Prostate gland (tissue), 2 donors: Measurements from ENCODE around the gene DOCK2. TPM values are rescaled to one million over a fixed set of nuclear protein-coding genes. Genes with fewer than 3 reads are reported as not detected.

ENCODE experiments used
- DNase-seq: peaks from one replicate; pipeline ENCODE4 v3.0.0-alpha.2; 2019; ENCODE audit warnings: low spot score
- H3K27ac ChIP-seq, 2 donors: fragments of 200-600 bp; sonication (generic); 2 replicates each; pipeline ENCODE4 v1.5.1; 2017 to 2019
- H3K27me3 ChIP-seq: fragments of 200-600 bp; sonication (generic); replicated peaks from 2 replicates; pipeline ENCODE4 v1.5.1; 2019; ENCODE audit not compliant: insufficient read depth
- H3K36me3 ChIP-seq, 2 donors: fragments of 200-600 bp; sonication (generic); 1 replicate in 1 of 2; 2 replicates in 1 of 2; pipeline versions ENCODE4 v1.5.1 to v1.8.1; 2017 to 2019
- H3K4me1 ChIP-seq: fragments of 200-600 bp; sonication (generic); replicated peaks from 2 replicates; pipeline ENCODE4 v1.5.1; 2019
- H3K4me3 ChIP-seq, 2 donors: fragments of 200-600 bp; sonication (generic); 2 replicates each; pipeline ENCODE4 v1.5.1; 2017 to 2019
- H3K9me3 ChIP-seq: fragments of 200-600 bp; sonication (generic); 2 replicates; pipeline ENCODE4 v1.5.1; 2017
- CTCF ChIP-seq, 4 experiments: fragments of 200-600 bp in 2 of 4; fragments of 450-650 bp in 2 of 4; sonication (generic) in 2 of 4; IDR thresholded peaks; 1 replicate in 3 of 4; 2 replicates in 1 of 4; pipeline ENCODE4 v1.5.1; 2016 to 2019; ENCODE audit warnings: antibody characterized with exemption in 4 of 4, mild to moderate bottlenecking in 2 of 4, moderate library complexity in 2 of 4
- POLR2A ChIP-seq: fragments of 450-650 bp; IDR thresholded peaks from one replicate; pipeline ENCODE4 v1.6.1; 2016; ENCODE audit warnings: antibody characterized with exemption, mild to moderate bottlenecking
- POLR2AphosphoS5 ChIP-seq: sonication (generic); formaldehyde crosslinking; IDR thresholded peaks from one replicate; pipeline ENCODE4 v1.6.1; 2017; ENCODE audit warnings: antibody characterized with exemption
- WGBS: methylation state at CpG from one replicate; pipeline ENCODE4 v1.1.5; 2018; 5-methylcytosine and 5-hydroxymethylcytosine counted together
- intact Hi-C: fragments of 100-400 bp; cut with DNase I; formaldehyde crosslinking; loops from one replicate; pipeline ENCODE4 v1.14.2; 2022
- total RNA-seq, 2 donors: library from RNA; depleted of rRNA; stranded (reverse); fragments of >200 nt; gene quantifications; one replicate each; pipeline ENCODE4 v1.1.0, GENCODE V29; 2016

Gene DOCK2
- total RNA-seq, 2 donors from 2014 or later = 2.5 to 6.2 TPM

- intact Hi-C loops = no loop called here
- TF ChIP-seq CTCF (IDR thresholded peaks at IDR 0.05) = no peak
- TF ChIP-seq POLR2AphosphoS5 = no peak
- TF ChIP-seq POLR2A = no peak
- Histone ChIP-seq H3K27ac (no peak overlapping the region), H3K4me3 (no peak overlapping the region), H3K36me3 (no peaks in the 10 kb centered on the region), H3K9me3 (no peaks in the 10 kb centered on the region), H3K4me1 (no peaks in the 10 kb centered on the region), H3K27me3 (no peaks in the 10 kb centered on the region)
- no peak for DNase-seq
- 86% methylated on average over 5 of the region's 5 CpGs for WGBS
Observed at GRCh38 chr5:169811023-169811422, 173.9 kb downstream of the DOCK2 start.

DNA sequence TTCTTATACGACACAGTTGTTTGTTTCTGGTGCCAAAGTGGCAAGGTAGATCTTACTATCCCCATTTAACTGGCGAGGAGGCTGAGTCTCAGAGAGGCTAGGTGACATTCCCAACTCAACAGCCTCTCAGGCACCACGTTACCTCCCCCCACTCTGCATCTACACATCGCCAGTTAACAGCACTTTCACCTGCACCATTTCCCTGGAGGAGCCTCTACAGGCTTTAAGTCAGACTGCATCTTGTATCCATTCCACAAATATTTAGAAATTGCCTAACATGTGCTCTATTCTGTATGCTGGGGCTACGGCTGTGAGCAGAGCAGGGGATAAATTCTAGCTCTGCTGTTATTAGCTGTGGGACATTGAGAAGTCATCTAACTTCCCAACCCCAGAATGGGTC is 174.6 kb downstream of the DOCK2 start:
- no peaks in the 10 kb centered on the region for H3K9me3 ChIP-seq
- H3K4me3 ChIP-seq = no peak overlapping the region
- H3K36me3 ChIP-seq = no peaks in the 10 kb centered on the region
- no peaks in the 10 kb centered on the region for H3K4me1 ChIP-seq
- no peak overlapping the region for H3K27ac ChIP-seq
- WGBS = 92% methylated on average over 5 of the region's 5 CpGs
- intact Hi-C loops = no loop called here
- no peaks in the 10 kb centered on the region for H3K27me3 ChIP-seq
- no peak for DNase-seq
- no peak for TF ChIP-seq CTCF (IDR thresholded peaks at IDR 0.05)
- TF ChIP-seq POLR2A = no peak
- TF ChIP-seq POLR2AphosphoS5 = no peak

DNA sequence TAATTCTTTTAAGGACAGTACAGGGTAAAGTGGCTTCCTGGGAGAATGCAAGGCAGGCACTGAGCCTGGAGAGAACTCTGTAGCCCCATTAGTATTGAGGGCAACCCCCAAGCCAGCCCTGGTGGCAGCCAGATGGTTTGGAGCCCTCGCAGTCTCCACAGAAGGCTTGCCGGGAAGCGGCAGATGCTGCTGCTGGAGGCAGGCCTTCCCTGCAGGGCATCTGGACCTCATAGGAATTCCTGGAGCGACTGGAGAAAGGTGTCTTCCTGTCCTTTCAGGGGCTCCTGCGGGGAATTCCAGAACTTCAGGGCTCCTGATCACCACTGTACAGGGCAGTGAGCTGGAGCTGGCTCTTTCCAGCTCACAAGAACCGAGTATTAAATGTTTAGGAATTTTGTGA is 175.7 kb downstream of the DOCK2 start:
- Histone ChIP-seq H3K9me3 (no peaks in the 10 kb centered on the region), H3K4me3 (no peak overlapping the region), H3K27me3 (no peaks in the 10 kb centered on the region), H3K27ac (no peak overlapping the region), H3K4me1 (no peaks in the 10 kb centered on the region), H3K36me3 (no peaks in the 10 kb centered on the region)
- DNase-seq = no peak
- 76% methylated on average over 6 of the region's 6 CpGs for WGBS
- intact Hi-C loops = no loop called here
- TF ChIP-seq POLR2AphosphoS5 (no peak), CTCF (IDR thresholded peaks at IDR 0.05) (no peak), POLR2A (no peak)

GRCh38 chr5:169814045-169814444 is 177.0 kb downstream of the DOCK2 start:
- Histone ChIP-seq H3K27me3 (no peaks in the 10 kb centered on the region), H3K36me3 (no peaks in the 10 kb centered on the region), H3K9me3 (no peaks in the 10 kb centered on the region), H3K4me3 (no peak overlapping the region), H3K4me1 (no peaks in the 10 kb centered on the region), H3K27ac (no peak overlapping the region)
- intact Hi-C loops = no loop called here
- DNase-seq = no peak
- 98% methylated on average over 3 of the region's 3 CpGs for WGBS
- no peak for TF ChIP-seq POLR2AphosphoS5
- no peak for TF ChIP-seq CTCF (IDR thresholded peaks at IDR 0.05)
- TF ChIP-seq POLR2A = no peak

DNA sequence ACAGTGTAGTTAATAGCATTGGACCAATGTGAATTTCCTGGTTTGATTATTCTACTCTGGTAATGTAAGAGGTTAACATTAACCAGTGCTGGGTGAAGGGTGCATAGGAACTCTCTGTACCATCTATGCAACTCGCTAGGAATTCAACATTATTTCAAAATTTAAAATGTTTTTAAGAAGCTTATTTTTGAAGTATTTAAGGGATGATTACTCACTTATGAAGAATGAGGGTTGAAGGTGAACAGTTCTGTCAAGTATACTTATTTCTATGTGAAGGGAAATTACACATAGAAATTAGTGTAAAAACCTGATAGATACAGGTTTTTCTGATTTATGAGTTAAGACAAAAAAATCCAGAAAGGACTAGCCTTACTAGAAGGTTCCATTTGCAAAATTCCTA is 177.4 kb downstream of the DOCK2 start:
- no peak for TF ChIP-seq CTCF (IDR thresholded peaks at IDR 0.05)
- TF ChIP-seq POLR2AphosphoS5 = no peak
- no peak for TF ChIP-seq POLR2A
- intact Hi-C loops = no loop called here

More for the DNA sequence above, 177.4 kb downstream of the DOCK2 start:
- no peak for DNase-seq
- WGBS = 84% methylated on average over 1 of the region's 1 CpG
- Histone ChIP-seq H3K4me1 (no peaks in the 10 kb centered on the region), H3K27me3 (no peaks in the 10 kb centered on the region), H3K27ac (no peak overlapping the region), H3K36me3 (no peaks in the 10 kb centered on the region), H3K9me3 (no peaks in the 10 kb centered on the region), H3K4me3 (no peak overlapping the region)
